ENCODE results near the gene HS6ST3.

- TF ChIP-seq SIX1 (CRISPR knock-in tag; IDR thresholded peaks at IDR 0.05; ENCODE audit: borderline replicate concordance), result no peak
- TF ChIP-seq ZFP1 (CRISPR knock-in tag; IDR thresholded peaks at IDR 0.05), result no peak
- no peak for TF ChIP-seq DZIP1 (CRISPR knock-in tag; IDR thresholded peaks at IDR 0.05)
- no peak for TF ChIP-seq CTCF (CRISPR knock-in tag; IDR thresholded peaks at IDR 0.05)
Observed at GRCh38 chr13:96542986-96543385, 453.1 kb downstream of the HS6ST3 start.
